Neuronal stem cell (in vitro differentiated cells): ENCODE data around the gene MACIR.
"Not testable (repeated sequence)": the region's sequence is repeated elsewhere in the genome, so short reads cannot be mapped to it uniquely, and the experiment has no call there.

Experiments
- DNase-seq: peaks from one replicate; pipeline ENCODE4 v3.0.0-alpha.2; 2013; ENCODE audit warnings: low spot score
- H2AFZ ChIP-seq: one replicate; pipeline ENCODE4 v1.6.1; 2013; ENCODE audit warnings: mild to moderate bottlenecking, low read length, inconsistent platforms
- H2AK5ac ChIP-seq: 2 replicates; pipeline ENCODE4 v1.6.1; 2013; ENCODE audit warnings: low read depth, mild to moderate bottlenecking, inconsistent platforms, low read length, moderate library complexity, mixed read lengths
- H2BK120ac ChIP-seq: 2 replicates; pipeline ENCODE4 v1.6.1; 2013; ENCODE audit warnings: low read depth, mild to moderate bottlenecking, inconsistent platforms, low read length, moderate library complexity, mixed read lengths
- H2BK12ac ChIP-seq: one replicate; pipeline ENCODE4 v1.6.1; 2013; ENCODE audit warnings: low read length, inconsistent platforms
- H2BK15ac ChIP-seq: 2 replicates; pipeline ENCODE4 v1.6.1; 2013; ENCODE audit warnings: mild to moderate bottlenecking, low read length, inconsistent platforms, mixed read lengths
- H2BK5ac ChIP-seq: one replicate; pipeline ENCODE4 v1.6.1; 2013; ENCODE audit warnings: inconsistent platforms, mild to moderate bottlenecking, low read length, moderate library complexity
- H3K14ac ChIP-seq: one replicate; pipeline ENCODE4 v1.6.1; 2013; ENCODE audit warnings: low read length, inconsistent platforms
- H3K18ac ChIP-seq: 2 replicates; pipeline ENCODE4 v1.6.1; 2013; ENCODE audit warnings: low read length, inconsistent platforms
- H3K23ac ChIP-seq: 2 replicates; pipeline ENCODE4 v1.6.1; 2013; ENCODE audit warnings: low read depth, mild to moderate bottlenecking, mixed read lengths, low read length, inconsistent platforms; ENCODE audit not compliant: poor library complexity
- H3K27ac ChIP-seq: replicated peaks from 3 replicates; pipeline ENCODE4 v1.5.1; 2013; ENCODE audit warnings: low read length, inconsistent platforms
- H3K27me3 ChIP-seq, 3 experiments: 2 replicates each; pipeline ENCODE4 v1.6.1; 2013; ENCODE audit warnings: low read length in 3 of 3, mild to moderate bottlenecking in 2 of 3, inconsistent platforms in 1 of 3, low read depth in 1 of 3, mixed read lengths in 1 of 3, moderate library complexity in 1 of 3; ENCODE audit not compliant: control insufficient read depth in 3 of 3, insufficient read depth in 3 of 3
- H3K36me3 ChIP-seq, 2 donors: replicated peaks in 1 of 2; 2 replicates each; pipeline ENCODE4 v1.6.1; 2013; ENCODE audit warnings: low read length in 2 of 2; ENCODE audit not compliant: control insufficient read depth in 2 of 2, insufficient read depth in 2 of 2
- H3K4ac ChIP-seq: 2 replicates; pipeline ENCODE4 v1.6.1; 2013; ENCODE audit warnings: inconsistent platforms, mild to moderate bottlenecking, low read length, moderate library complexity
- H3K4me1 ChIP-seq, 2 donors: 1 replicate in 1 of 2; 2 replicates in 1 of 2; pipeline ENCODE4 v1.6.1; 2013; ENCODE audit warnings: low read length in 2 of 2, low read depth in 1 of 2; ENCODE audit not compliant: control insufficient read depth in 2 of 2, insufficient read depth in 1 of 2
- H3K4me2 ChIP-seq: one replicate; pipeline ENCODE4 v1.6.1; 2013; ENCODE audit warnings: mild to moderate bottlenecking, low read length, inconsistent platforms; ENCODE audit not compliant: insufficient read depth, poor library complexity, severe bottlenecking
- H3K4me3 ChIP-seq, 2 donors: 2 replicates each; pipeline ENCODE4 v1.5.1; 2013; ENCODE audit warnings: low read length in 2 of 2, mild to moderate bottlenecking in 2 of 2, inconsistent platforms in 1 of 2, moderate library complexity in 1 of 2
- H3K79me1 ChIP-seq: one replicate; pipeline ENCODE4 v1.6.1; 2013; ENCODE audit warnings: low read depth, mild to moderate bottlenecking, inconsistent platforms, low read length, moderate library complexity
- H3K9ac ChIP-seq: one replicate; pipeline ENCODE4 v1.6.1; 2013; ENCODE audit warnings: mild to moderate bottlenecking, low read depth, low read length, inconsistent platforms; ENCODE audit not compliant: poor library complexity
- H3K9me3 ChIP-seq, 2 donors: replicated peaks in 1 of 2; 2 replicates each; pipeline versions ENCODE3 to v1.6.1; 2013; ENCODE audit warnings: low read length in 2 of 2, mild to moderate bottlenecking in 2 of 2, inconsistent platforms in 1 of 2, low read depth in 1 of 2, mixed read lengths in 1 of 2, moderate library complexity in 1 of 2; ENCODE audit not compliant: control insufficient read depth in 2 of 2, insufficient read depth in 1 of 2
- H4K8ac ChIP-seq: one replicate; pipeline ENCODE4 v1.6.1; 2013; ENCODE audit warnings: low read depth, mild to moderate bottlenecking, inconsistent platforms, low read length, moderate library complexity
- H4K91ac ChIP-seq: one replicate; pipeline ENCODE4 v1.6.1; 2013; ENCODE audit warnings: low read length, low read depth, mild to moderate bottlenecking, inconsistent platforms; ENCODE audit not compliant: poor library complexity
- WGBS, 2 donors: extraction: QIAGEN DNeasy Blood & Tissue Kit; methylation state at CpG; one replicate each; pipeline ENCODE4 v1.1.7; 2013; ENCODE audit warnings: missing lambda C conversion rate in 2 of 2, mixed read lengths in 1 of 2; ENCODE audit not compliant: insufficient read length in 2 of 2, insufficient replicate concordance in 1 of 2; ENCODE audit errors: extremely low coverage in 2 of 2; 5-methylcytosine and 5-hydroxymethylcytosine counted together

MACIR gene

DNA sequence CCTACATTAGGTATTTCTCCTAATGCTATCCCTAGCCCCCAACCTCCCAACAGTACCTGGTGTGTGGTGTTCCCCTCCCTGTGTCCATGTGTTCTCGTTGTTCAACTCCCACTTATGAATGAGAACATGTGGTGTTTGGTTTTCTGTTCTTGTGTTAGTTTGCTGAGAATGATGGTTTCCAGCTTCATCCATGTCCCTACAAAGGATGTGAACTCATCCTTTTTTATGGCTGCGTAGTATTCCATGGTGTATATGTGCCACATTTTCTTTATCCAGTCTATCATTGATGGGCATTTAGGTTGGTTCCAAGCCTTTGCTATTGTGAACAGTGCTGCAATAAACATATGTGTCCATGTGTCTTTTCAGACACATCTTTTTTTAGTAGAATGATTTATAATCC lies 39.5 kb upstream of the MACIR start:
- H4K91ac ChIP-seq, H3K36me3 ChIP-seq, H3K4ac ChIP-seq, DNase-seq, H2BK120ac ChIP-seq, H3K79me1 ChIP-seq, H3K9ac ChIP-seq, H3K23ac ChIP-seq, H3K18ac ChIP-seq, H3K4me2 ChIP-seq, H4K8ac ChIP-seq, H2BK15ac ChIP-seq, H2BK12ac ChIP-seq, H3K27ac ChIP-seq, H3K4me1 ChIP-seq, H3K14ac ChIP-seq, H2AK5ac ChIP-seq, H3K9me3 ChIP-seq, H2BK5ac ChIP-seq, H3K27me3 ChIP-seq, H2AFZ ChIP-seq, H3K4me3 ChIP-seq: not testable (repeated sequence)
- no CpG with 5 or more reads among the region's 2 CpGs for WGBS, 2 donors

DNA sequence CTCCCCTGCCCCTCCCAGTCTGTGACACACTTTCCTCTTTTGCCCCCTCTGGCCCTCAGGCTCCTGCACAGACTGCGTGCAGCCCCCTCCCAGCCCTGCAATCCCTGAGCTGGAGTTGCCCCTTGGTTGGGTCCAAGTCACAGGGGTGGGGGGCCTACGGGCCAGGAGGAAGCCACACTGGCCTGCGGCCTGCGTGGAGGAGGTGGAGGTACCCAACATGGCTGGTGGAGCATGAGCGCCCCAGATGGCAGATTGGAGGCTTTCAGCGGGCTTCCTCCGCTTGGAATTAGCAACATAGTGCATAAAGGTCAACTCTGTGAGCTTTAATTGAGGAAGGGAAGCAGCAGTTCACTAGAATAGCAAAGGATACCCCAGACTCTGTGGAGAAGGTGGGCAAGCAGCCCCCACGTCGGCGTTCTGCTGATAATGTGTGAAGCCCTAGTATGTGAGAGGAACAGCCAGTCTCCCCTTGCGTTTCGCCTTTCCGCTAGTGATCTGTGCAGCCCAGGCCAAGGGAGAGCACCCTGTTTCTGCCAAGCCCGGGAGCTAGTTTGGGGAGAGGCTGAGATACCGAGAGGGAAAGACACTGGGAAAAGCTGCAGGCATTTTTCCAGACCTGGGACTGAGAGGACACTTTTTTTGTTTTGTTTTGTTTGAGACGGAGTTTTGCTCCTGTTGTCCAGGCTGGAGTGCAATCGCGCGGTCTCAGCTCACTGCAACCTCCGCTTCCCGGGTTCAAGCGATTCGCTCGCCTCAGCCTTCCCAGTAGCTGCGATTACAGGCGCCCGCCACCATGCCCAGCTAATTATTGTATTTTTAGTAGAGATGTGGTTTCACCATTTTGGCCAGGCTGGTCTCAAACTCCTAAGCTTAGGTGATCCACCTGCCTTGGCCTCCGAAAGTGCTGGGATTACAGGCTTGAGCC lies 35.3 kb upstream of the MACIR start:
- Histone ChIP-seq H3K79me1 (no peaks in the 10 kb centered on the region), H3K4me3 (no peak overlapping the region), H2BK5ac (peak overlapping the region; percentile 66), H3K14ac (peak overlapping the region; percentile 47), H2AFZ (no peak overlapping the region), H3K23ac (peak overlapping the region; percentile 85), H3K4me1 (peaks cover 0 to 2% of the 10 kb centered on the region in 2 donors), H3K27ac (no peak overlapping the region), H3K9ac (no peak overlapping the region), H2BK15ac (no peak overlapping the region), H3K36me3 (no peaks in the 10 kb centered on the region), H4K8ac (no peak overlapping the region), H2BK12ac (peak overlapping the region; percentile 30), H2BK120ac (no peak overlapping the region), H3K4ac (no peak overlapping the region), H3K27me3 (no peaks in the 10 kb centered on the region), H4K91ac (no peak overlapping the region), H3K9me3 (no peaks in the 10 kb centered on the region), H3K18ac (peak overlapping the region; percentile 80), H2AK5ac (no peak overlapping the region), H3K4me2 (no peak overlapping the region)
- DNase-seq = no peak
- no CpG with 5 or more reads among the region's 28 CpGs for WGBS, 2 donors

- Histone ChIP-seq H4K8ac (no peak overlapping the region), H2BK120ac (no peak overlapping the region), H3K4me3 (no peak overlapping the region), H3K4me1 (peaks cover 0 to 2% of the 10 kb centered on the region in 2 donors), H2AFZ (peak overlapping the region; percentile 69), H2BK12ac (no peak overlapping the region), H3K9ac (no peak overlapping the region), H3K4me2 (no peak overlapping the region), H3K79me1 (no peaks in the 10 kb centered on the region), H3K23ac (peak overlapping the region; percentile 86), H3K36me3 (no peaks in the 10 kb centered on the region), H4K91ac (no peak overlapping the region), H3K27me3 (no peaks in the 10 kb centered on the region), H3K9me3 (no peaks in the 10 kb centered on the region), H2BK15ac (peak overlapping the region; percentile 35), H3K14ac (no peak overlapping the region), H3K4ac (no peak overlapping the region), H3K27ac (no peak overlapping the region), H3K18ac (peak overlapping the region; percentile 67), H2BK5ac (no peak overlapping the region), H2AK5ac (peak overlapping the region; percentile 73)
- WGBS, 2 donors = no CpG with 5 or more reads among the region's 11 CpGs
- DNase-seq = peak; percentile 41
Observed at GRCh38 chr5:103224118-103224893, 34.3 kb upstream of the MACIR start.

- peak overlapping the region; percentile 69 for H2AFZ ChIP-seq
- H2BK15ac ChIP-seq = no peak overlapping the region
- H3K79me1 ChIP-seq = no peaks in the 10 kb centered on the region
- H3K27me3 ChIP-seq = no peaks in the 10 kb centered on the region
- H3K4ac ChIP-seq = no peak overlapping the region
- H4K8ac ChIP-seq = no peak overlapping the region
- no peak for DNase-seq
- H3K4me1 ChIP-seq = peaks cover 0 to 2% of the 10 kb centered on the region in 2 donors
- H4K91ac ChIP-seq = no peak overlapping the region
- no peak overlapping the region for H2BK5ac ChIP-seq
- no peak overlapping the region for H3K9ac ChIP-seq
- no peak overlapping the region for H2BK120ac ChIP-seq
- no peak overlapping the region for H3K23ac ChIP-seq
- no peak overlapping the region for H3K27ac ChIP-seq
- no peak overlapping the region for H3K18ac ChIP-seq
- no peak overlapping the region for H2BK12ac ChIP-seq
- no peaks in the 10 kb centered on the region for H3K36me3 ChIP-seq
- no peak overlapping the region for H2AK5ac ChIP-seq
- H3K4me2 ChIP-seq = no peak overlapping the region
- no peak overlapping the region for H3K14ac ChIP-seq
- H3K9me3 ChIP-seq = no peaks in the 10 kb centered on the region
- WGBS, 2 donors = no CpG with 5 or more reads among the region's 5 CpGs
- H3K4me3 ChIP-seq = no peak overlapping the region
Observed at GRCh38 chr5:103224894-103225246, 33.7 kb upstream of the MACIR start.
